CD4-positive, alpha-beta T cell treated with Interferon gamma for 1 hour (primary cell): ENCODE results near the gene MON2.
"Not testable (repeated sequence)": the region's sequence is repeated elsewhere in the genome, so short reads cannot be mapped to it uniquely, and the experiment has no call there.

Source experiments
- DNase-seq: peaks from one replicate; pipeline ENCODE4 v3.0.0-alpha.2; 2020

The MON2 gene, protein sequence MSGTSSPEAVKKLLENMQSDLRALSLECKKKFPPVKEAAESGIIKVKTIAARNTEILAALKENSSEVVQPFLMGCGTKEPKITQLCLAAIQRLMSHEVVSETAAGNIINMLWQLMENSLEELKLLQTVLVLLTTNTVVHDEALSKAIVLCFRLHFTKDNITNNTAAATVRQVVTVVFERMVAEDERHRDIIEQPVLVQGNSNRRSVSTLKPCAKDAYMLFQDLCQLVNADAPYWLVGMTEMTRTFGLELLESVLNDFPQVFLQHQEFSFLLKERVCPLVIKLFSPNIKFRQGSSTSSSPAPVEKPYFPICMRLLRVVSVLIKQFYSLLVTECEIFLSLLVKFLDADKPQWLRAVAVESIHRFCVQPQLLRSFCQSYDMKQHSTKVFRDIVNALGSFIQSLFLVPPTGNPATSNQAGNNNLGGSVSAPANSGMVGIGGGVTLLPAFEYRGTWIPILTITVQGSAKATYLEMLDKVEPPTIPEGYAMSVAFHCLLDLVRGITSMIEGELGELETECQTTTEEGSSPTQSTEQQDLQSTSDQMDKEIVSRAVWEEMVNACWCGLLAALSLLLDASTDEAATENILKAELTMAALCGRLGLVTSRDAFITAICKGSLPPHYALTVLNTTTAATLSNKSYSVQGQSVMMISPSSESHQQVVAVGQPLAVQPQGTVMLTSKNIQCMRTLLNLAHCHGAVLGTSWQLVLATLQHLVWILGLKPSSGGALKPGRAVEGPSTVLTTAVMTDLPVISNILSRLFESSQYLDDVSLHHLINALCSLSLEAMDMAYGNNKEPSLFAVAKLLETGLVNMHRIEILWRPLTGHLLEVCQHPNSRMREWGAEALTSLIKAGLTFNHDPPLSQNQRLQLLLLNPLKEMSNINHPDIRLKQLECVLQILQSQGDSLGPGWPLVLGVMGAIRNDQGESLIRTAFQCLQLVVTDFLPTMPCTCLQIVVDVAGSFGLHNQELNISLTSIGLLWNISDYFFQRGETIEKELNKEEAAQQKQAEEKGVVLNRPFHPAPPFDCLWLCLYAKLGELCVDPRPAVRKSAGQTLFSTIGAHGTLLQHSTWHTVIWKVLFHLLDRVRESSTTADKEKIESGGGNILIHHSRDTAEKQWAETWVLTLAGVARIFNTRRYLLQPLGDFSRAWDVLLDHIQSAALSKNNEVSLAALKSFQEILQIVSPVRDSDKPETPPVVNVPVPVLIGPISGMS (N-terminal part only)

GRCh38 chr12:62466594-62467491 is at the start of gene MON2:
Gene MON2, plus strand, starts transcription at chr12:62466826. Its CDS starts 382 bp downstream, at chr12:62467208.
- peak; percentile 85 for DNase-seq

GRCh38 chr12:62426089-62426488 is 40.5 kb upstream of the MON2 start:
- no peak for DNase-seq

GRCh38 chr12:62429457-62429856 is 37.2 kb upstream of the MON2 start:
- DNase-seq: no peak

- no peak for DNase-seq
These were observed 31.9 kb upstream of the MON2 start for GRCh38 chr12:62434494-62435302.

GRCh38 chr12:62435303-62436163 is 31.1 kb upstream of the MON2 start:
- peak; percentile 15 for DNase-seq

GRCh38 chr12:62436164-62436503 is 30.5 kb upstream of the MON2 start:
- DNase-seq: no peak

- no peak for DNase-seq
These were observed 28.4 kb upstream of the MON2 start for GRCh38 chr12:62438098-62438692.

DNA sequence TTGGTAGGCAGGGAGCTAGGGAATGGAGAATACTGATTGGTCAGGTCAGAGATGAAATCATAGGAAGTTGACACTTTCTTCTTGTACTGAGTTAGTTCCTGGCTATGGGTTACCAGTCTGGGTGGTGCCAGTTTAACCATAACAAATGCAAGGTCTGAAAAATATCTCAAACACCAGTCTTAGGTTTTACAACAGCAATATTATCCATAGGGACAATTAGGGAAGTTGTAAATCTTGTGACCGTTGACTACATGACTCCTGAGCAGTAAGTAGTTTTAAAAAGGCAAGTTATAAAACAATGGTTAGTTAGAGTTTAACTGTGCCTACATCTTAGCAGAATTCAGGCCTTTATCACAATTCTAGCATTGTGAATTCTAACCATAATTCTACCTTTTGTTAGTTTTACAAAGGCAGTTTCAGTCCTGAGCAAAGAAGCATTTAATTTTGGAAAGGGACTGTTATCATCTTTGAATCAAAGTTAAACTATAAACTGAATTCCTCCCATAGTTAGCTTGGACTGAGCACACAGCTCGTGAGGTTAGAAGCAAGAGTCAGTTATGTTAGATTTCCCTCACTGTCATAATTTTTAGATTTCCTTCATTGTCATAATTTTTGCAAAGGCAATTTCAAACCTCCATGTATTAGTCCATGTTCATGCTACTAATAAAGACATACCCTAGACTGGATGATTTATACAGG is 19.7 kb upstream of the MON2 start:
- DNase-seq: no peak

- no peak for DNase-seq
These were observed 18.2 kb upstream of the MON2 start for GRCh38 chr12:62448436-62448835.

GRCh38 chr12:62455429-62455828 is 11.2 kb upstream of the MON2 start:
- DNase-seq: not testable (repeated sequence)

DNA sequence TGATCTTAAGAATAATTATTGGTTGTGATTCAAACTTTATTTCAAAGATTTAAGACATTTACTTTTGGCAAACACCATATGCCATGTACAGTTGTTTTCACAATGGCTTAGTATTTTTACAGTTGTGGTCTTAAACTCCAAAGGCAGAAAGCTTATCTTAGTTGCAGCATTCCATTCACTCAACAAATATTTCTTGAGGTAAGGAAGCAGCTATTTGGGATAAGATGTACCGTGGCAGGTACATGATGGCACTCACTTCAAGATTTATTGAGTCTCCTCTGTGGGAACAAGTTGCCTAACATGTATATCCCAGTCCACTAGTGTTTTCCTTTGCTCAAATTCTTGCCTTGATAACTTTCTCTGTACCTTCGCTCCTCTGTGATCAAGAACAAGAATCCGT is 8.0 kb upstream of the MON2 start:
- no peak for DNase-seq

DNA sequence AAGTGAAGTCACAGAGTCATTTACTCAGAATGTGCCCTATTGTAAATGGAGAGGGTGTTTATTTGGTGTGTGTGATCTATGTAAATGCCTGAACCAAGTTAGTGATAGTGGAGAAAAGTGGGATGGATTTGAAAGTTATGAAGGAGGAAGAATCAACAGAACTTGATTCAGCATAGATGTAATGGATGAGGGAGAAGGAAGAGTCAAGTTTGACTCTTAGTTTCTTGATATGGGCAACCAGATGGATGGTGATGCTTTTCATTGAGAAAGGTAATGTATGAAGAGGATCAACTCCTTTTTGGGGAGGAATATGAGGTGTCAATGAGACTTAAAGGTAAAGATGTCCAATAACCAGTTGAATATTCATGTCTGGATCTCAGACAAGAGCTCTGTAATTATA is 6.7 kb upstream of the MON2 start:
- DNase-seq: no peak

- DNase-seq: not testable (repeated sequence)
These were observed 5.3 kb upstream of the MON2 start for GRCh38 chr12:62461171-62461837.

DNA sequence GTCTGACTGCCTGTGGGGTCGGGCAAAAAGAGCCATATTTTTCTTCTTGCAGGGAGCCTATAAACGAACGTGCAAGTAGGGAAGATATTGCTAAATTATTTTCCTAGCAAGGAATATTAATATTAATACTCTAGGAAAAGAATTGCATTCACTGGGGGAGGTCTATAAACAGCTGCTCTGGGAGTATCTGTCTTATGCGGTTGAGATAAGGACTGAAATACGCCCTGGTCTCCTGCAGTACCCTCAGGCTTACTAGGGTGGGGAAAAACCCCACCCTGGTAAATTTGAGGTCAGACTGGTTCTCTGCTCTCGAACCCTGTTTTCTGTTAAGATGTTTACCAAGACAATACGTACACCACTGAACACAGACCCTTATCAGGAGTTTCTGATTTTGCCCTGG is 3.4 kb upstream of the MON2 start:
- not testable (repeated sequence) for DNase-seq

DNA sequence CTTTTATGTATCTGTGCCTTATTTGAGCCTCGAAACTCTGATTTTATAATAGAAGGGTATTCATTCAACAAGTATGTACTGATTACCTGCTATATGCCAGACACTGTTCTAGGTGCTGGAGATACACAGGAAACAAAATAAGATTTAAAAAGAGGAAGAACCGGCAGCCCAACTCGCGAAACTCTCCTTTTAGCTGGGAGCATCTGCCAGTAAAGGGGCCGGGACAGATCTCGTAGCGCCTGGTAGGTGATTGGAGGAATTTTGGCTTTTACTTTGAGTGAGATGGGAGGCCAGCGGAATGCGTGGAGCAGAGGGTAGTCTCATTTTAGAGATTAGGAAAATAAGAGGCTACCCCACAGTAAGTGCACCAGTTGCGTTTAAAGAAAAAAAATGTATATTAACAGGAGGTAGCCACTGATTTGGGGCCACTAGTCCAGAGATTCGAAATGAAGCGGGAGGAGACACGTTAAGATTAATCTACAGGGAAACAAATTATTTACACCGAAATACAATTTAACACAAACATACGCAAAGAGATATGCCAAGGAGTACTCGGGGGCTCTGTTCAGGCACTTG is 520 bp upstream of the MON2 start:
- peak; percentile 22 for DNase-seq

GRCh38 chr12:62468397-62468796 is 1.8 kb downstream of the MON2 start:
- DNase-seq: no peak

DNA sequence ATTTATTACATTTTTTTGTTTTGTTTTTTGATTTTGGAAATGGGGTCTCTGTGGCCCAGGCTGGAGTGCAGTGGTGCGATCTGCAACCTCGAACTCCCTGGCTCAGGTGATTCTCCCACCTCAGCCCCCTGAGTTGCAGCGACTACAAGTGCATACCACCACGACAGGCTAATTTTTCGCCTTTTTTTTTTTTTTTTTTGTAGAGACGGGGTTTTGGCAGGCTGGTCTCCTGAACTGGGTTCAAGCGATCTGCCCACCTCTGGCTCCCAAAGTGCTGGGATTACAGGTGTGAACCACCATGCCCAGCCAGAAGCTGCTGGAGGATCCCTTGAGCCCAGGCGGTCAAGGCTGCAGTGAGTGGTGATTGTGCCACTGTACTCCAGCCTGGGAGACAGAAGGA is 2.3 kb downstream of the MON2 start:
- no peak for DNase-seq

DNA sequence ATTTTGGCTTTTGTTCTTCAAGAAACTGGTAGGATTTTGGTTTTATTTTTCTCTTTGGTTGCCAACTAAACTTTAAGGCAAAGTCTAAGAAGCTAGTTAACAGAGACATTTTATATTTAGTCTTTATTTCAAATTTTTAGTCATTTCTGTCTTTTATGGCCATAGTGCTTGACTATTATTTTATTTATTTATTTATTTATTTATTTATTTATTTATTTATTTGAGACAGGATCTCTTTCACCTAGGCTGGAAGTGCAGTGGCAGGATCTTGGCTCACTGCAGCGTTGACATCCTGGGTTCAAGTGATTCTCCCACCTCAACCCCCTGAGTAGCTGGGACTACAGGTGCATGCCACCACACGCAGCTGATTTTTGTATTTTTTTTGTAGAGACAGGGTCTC is 3.1 kb downstream of the MON2 start:
- DNase-seq: no peak
